Type B pancreatic cell (in vitro differentiated cells): ENCODE results near the gene COL24A1. TPM values are rescaled to one million over a fixed set of nuclear protein-coding genes. Genes with fewer than 3 reads are reported as not detected.

Experiments
- DNase-seq: peaks from one replicate; pipeline ENCODE4 v3.0.0; 2021; ENCODE audit warnings: mixed read lengths; ENCODE audit not compliant: unreplicated experiment; ENCODE audit errors: extremely low spot score
- H3K27ac Mint-ChIP-seq: 2 replicates; pipeline ENCODE4 v1.8.0; 2021; ENCODE audit warnings: mild to moderate bottlenecking, mixed read lengths
- H3K27me3 Mint-ChIP-seq: 2 replicates; pipeline ENCODE4 v1.8.0; 2021; ENCODE audit warnings: mixed read lengths
- H3K36me3 Mint-ChIP-seq: 2 replicates; pipeline ENCODE4 v1.8.0; 2021; ENCODE audit warnings: mixed read lengths
- H3K4me1 Mint-ChIP-seq: one replicate; pipeline ENCODE4 v1.8.0; 2021; ENCODE audit warnings: mixed read lengths; ENCODE audit not compliant: unreplicated experiment
- H3K4me3 Mint-ChIP-seq: 2 replicates; pipeline ENCODE4 v1.8.0; 2021; ENCODE audit warnings: mild to moderate bottlenecking, mixed read lengths
- H3K9me3 Mint-ChIP-seq: 2 replicates; pipeline ENCODE4 v1.8.0; 2021; ENCODE audit warnings: mixed read lengths
- CTCF ChIP-seq: fragments of 200-600 bp; sonication (generic); conservative IDR thresholded peaks from 2 replicates; pipeline ENCODE4 v1.5.0; 2021; ENCODE audit warnings: antibody characterized with exemption, mild to moderate bottlenecking
- total RNA-seq: library from RNA; stranded (reverse); gene quantifications from 2 replicates; pipeline ENCODE4 v1.2.1, GENCODE V29; 2021; ENCODE audit warnings: low replicate concordance

The COL24A1 gene
- total RNA-seq, 1 donor from 2014 or later: 7.2 TPM

GRCh38 chr1:85818371-85818770 is 338.2 kb downstream of the COL24A1 start:
- H3K36me3 Mint-ChIP-seq: no peaks in the 10 kb centered on the region
- H3K4me3 Mint-ChIP-seq: no peak overlapping the region
- no peaks in the 10 kb centered on the region for H3K9me3 Mint-ChIP-seq
- H3K4me1 Mint-ChIP-seq: no peaks in the 10 kb centered on the region
- DNase-seq: no peak
- TF ChIP-seq CTCF: no peak
- H3K27ac Mint-ChIP-seq: no peak overlapping the region
- H3K27me3 Mint-ChIP-seq: no peaks in the 10 kb centered on the region

GRCh38 chr1:85816606-85817005 is 340.0 kb downstream of the COL24A1 start:
- no peak for TF ChIP-seq CTCF
- no peak for DNase-seq
- Mint-ChIP-seq H3K27ac (no peak overlapping the region), H3K36me3 (no peaks in the 10 kb centered on the region), H3K9me3 (no peaks in the 10 kb centered on the region), H3K4me3 (no peak overlapping the region), H3K4me1 (no peaks in the 10 kb centered on the region), H3K27me3 (no peaks in the 10 kb centered on the region)

- H3K27me3 Mint-ChIP-seq: no peaks in the 10 kb centered on the region
Observed at GRCh38 chr1:85815906-85816305, 340.7 kb downstream of the COL24A1 start.

GRCh38 chr1:85806236-85806965 is 350.2 kb downstream of the COL24A1 start:
- no peak for DNase-seq
- H3K9me3 Mint-ChIP-seq: peaks cover 5% of the 10 kb centered on the region
- no peak for TF ChIP-seq CTCF
- no peaks in the 10 kb centered on the region for H3K36me3 Mint-ChIP-seq
- H3K27ac Mint-ChIP-seq: no peak overlapping the region
- H3K4me1 Mint-ChIP-seq: no peaks in the 10 kb centered on the region
- H3K4me3 Mint-ChIP-seq: no peak overlapping the region
- H3K27me3 Mint-ChIP-seq: no peaks in the 10 kb centered on the region

More at GRCh38 chr1:85815906-85816305, 340.7 kb downstream of the COL24A1 start:
- Mint-ChIP-seq H3K4me3 (no peak overlapping the region), H3K27ac (no peak overlapping the region), H3K9me3 (no peaks in the 10 kb centered on the region), H3K36me3 (no peaks in the 10 kb centered on the region), H3K4me1 (no peaks in the 10 kb centered on the region)
- TF ChIP-seq CTCF: no peak
- no peak for DNase-seq

- DNase-seq: no peak
- H3K27me3 Mint-ChIP-seq: no peaks in the 10 kb centered on the region
- no peaks in the 10 kb centered on the region for H3K36me3 Mint-ChIP-seq
- no peak for TF ChIP-seq CTCF
- H3K4me1 Mint-ChIP-seq: no peaks in the 10 kb centered on the region
- no peak overlapping the region for H3K4me3 Mint-ChIP-seq
- H3K9me3 Mint-ChIP-seq: no peaks in the 10 kb centered on the region
- no peak overlapping the region for H3K27ac Mint-ChIP-seq
Observed at GRCh38 chr1:85801520-85801919, 355.1 kb downstream of the COL24A1 start.
